GM19395 (cell line): ENCODE results near the gene PTPRQ.

Experiments used
- ATAC-seq: cut with Tn5 transposase; IDR thresholded peaks from one replicate; pipeline ENCODE4 v1.9.1; 2021; ENCODE audit warnings: mild to moderate bottlenecking, moderate library complexity; ENCODE audit not compliant: unreplicated experiment

The PTPRQ gene

DNA sequence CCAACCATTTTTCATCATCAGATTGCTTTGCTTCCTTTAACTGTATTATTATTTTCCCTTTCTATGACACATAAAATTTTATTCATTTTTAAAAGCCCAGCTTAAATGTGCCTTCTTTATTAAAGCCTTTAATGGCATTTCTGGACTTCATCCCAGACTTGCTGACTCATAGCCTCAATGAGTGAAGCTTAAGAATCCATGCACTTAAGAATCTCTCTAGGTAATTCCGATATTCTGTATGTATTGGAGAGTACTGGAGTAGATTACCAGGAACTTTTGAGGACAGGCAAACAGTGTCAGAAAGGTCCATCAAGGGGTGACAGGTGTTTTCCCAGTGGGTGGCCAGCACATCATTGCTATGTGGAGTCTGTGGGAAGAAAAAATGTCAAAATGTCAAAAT lies 107.9 kb downstream of the PTPRQ start:
- no peak for ATAC-seq

DNA sequence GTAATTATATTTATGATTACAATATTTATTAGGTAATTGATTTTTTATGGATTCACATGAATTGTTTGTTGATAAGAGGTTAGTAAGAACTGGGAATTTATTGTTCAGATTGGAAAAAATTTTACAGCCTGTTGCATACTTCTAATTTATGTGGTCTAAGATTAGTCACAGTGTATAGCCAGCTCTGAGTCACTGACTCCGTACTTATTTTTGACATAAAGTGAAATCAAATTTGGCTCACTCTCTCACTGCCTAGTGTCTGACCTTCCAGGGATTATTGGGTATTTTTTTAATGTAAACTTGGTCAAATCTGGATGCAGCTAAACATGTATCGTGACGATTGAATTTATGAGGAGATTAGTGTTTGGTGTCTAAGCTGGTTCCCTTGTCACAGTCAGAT lies 109.3 kb downstream of the PTPRQ start:
- no peak for ATAC-seq

DNA sequence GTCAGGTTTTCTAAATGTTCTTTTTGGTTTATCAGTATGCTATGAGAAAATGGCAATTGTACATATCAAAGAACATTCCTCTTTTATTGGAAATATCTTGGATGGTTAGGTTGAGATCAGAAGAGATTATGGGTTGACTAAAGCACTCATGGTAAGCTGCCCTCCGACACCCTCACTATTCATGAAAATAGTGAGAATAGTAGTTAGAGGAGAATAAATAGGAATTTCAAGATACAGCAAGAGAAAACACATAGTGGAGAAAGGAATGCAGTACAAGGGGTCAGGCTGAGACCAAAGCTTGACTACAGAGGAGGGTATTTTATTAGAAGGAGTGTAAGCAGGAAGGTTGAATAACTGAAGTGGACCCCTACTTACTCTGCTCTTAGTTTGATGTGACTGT lies 112.5 kb downstream of the PTPRQ start:
- no peak for ATAC-seq

DNA sequence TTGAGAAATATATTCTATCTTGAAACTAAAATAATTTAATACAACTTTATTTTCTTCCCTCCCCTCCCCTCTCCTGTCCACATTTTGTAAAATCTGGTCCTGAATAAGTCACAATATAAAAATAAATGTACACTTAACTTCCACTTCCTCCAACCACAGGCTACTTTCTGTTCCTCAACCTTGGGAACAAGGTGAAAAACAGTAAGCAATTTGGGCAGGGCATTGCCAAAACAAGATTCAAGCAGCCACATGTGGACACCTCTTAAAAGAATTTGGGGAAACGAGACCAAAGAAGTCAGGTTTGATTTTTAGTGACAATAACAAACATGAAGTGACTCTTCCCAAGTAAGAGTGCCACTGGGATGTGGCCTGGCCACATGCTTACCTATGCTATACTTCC lies 115.7 kb downstream of the PTPRQ start:
- ATAC-seq = no peak

DNA sequence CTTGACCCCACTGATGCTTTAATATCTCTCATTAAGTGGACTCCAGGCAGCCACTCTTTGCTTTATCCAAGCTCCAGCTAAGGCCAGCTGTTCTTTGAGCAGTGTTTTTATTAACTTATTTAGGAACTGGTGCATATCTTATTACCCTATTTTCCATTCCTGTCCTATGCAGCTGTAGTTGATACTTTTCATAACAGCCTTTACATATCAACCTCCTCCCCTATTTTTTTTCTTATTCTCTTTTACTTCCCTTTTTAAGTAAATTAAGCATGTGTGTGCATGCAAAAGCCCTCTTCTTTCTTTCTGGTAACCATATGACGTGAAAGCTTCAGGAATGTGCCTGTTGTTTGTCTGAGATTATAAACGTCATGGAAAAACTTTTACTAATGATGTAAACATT lies 121.2 kb downstream of the PTPRQ start:
- no peak for ATAC-seq

DNA sequence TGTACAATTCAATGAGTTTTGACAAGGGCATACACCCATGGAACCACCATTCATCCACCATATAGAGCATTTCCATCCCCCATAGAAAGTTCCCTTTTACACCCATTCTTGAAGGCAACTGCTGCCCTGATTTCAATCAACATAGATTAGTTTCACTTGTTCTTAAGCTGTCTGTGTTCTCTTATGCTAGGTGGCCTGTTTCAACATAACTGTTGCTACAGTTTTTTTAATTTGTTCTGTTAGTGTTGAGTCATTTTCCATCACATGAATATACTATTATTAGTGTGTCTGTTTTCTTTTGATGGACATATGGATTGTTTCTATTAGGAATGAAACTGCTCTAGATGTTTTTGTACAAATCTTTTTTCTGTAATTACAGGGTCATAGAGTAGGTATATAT lies 123.4 kb downstream of the PTPRQ start:
- no peak for ATAC-seq

DNA sequence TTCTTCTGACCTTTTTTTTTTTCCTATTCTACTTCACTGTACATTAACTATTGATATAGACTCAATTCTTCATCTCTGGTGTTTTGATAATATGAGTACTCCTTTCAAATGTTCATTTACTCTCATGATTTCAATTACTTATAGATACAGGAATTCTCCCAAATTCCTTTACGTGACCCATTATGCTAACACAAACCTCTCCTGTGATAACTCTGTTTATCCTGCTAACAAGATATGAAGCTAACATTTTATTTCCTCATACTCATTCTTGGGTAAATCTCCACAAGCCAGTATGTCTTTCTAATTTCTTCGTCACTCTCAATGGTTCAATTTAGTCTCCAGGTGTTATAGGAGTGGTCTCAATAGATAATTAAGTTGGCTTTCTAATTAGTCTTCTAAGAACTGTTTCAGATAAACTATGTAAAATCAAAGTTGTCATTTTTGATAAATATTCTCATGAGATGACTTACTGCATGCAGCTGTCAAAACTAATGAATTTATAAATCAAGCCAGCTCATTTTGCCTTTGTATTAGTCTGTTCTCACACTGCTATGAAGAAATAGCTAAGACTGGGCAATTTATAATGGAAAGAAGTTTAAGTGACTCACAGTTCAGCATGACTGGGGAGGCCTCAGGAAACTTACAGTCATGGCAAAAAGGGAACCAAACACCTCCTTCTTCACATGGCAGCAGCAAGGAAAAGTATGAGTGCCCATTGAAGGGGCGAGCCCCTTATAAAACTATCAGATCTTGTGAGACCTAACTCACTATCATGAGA lies 132.8 kb downstream of the PTPRQ start:
- ATAC-seq = no peak

DNA sequence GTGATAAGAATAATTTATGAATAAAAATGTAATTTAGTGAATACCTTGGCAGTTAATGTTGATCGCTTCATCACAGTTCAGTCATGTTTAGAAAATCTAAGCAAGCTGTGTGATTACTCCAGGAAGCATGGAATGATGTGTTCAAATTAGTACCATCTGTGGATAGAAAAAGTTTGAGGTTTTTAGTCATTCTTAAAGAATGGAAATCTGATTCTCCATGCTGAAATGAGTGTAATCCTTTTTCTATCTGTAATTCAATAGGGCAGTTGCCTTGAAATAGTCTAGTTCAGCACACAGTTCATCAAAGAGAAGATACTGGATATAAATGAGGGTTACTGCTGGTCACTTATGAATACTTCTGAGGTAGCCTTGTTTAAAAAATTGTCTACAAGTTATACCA lies 136.2 kb downstream of the PTPRQ start:
- ATAC-seq = no peak

DNA sequence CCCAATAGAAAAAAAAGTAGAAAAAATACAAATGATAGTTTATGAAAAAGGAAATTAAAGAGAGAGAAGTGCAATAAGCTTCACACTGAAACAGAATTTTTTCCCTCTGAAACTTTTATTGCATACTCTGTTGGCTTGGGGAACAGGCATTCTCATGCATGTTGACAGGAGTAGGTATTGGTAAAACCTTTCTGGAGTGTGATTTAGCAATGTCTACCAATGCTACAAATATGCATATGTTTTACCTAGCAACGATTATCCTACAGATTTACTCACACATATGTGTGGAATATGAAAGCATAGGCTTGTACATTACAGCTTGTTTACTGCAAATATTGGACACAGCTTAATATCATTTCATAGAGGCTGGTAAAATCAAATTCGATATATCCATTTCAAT lies 137.7 kb downstream of the PTPRQ start:
- ATAC-seq = no peak

DNA sequence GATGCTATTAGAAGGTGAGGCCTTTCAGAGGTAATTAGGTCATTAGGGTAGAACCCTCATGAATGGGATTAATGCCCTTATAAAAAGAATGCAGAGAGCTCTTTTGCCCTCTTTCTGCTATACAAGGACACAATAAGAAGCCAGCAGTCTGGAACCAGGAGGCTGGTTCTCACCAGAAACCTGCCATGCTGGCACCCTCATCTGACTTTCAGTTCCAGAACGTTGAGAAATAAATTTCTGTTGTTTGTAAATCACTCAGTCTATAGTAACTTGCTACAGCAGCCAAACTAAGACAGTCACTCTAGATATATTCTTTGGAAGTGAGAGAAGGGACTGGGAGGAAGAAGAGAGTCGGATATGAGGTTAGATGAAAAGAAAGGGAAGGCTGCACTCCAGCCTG lies 138.4 kb downstream of the PTPRQ start:
- ATAC-seq = no peak

DNA sequence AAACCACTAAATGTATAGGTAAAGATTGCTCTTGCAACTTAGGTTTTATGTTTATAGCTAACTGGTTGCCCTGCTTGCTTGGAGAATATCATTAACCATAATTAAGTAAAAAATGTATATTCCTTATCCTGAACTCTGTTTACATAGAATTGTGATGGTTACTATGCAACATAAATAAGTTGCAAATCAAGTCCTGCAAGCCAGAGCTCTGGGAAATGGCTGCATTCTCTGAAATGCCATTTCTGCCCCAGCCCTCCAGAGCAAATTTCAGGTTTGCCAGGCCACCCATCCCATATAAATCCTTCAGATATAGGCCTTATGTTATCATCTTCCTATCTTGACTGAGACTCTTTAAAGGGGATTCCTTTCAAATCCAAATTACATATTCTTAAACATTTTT lies 145.0 kb downstream of the PTPRQ start:
- ATAC-seq = no peak

DNA sequence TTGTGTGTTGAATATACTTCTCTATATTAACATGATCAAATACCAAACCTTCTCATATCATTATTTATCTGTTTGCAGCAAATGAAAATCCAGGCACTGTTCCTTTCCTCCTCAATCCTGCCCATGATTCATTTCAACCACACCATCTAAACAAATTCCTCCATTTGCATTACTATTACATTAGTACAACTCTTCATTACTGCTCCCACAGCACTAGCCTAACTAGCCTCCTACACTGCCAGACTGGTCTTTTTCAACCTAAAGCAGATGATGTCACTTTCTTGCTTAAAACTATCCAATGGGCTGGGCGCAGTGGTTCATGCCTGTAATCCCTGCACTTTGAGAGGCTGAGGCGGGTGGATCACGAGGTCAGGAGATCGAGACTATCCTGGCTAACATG lies 146.1 kb downstream of the PTPRQ start:
- no peak for ATAC-seq

DNA sequence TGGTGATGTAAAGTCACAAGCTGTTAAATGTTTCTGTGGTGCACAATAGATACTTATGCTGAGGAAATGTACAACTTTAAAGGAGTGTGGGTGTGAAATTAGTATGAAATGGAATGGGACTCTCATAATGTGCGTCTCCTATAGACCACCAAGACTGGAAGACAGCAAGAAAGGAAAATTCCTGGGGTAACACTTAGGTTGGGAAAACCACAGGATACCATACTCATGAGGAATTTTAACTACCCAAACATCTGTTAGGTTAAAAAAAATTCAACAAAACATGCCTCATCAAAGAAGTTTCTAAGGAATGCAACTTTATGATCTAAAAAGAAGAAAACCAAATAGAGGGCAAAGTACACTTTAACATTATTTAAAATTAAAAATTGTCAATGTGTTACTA lies 149.7 kb downstream of the PTPRQ start:
- ATAC-seq = no peak

DNA sequence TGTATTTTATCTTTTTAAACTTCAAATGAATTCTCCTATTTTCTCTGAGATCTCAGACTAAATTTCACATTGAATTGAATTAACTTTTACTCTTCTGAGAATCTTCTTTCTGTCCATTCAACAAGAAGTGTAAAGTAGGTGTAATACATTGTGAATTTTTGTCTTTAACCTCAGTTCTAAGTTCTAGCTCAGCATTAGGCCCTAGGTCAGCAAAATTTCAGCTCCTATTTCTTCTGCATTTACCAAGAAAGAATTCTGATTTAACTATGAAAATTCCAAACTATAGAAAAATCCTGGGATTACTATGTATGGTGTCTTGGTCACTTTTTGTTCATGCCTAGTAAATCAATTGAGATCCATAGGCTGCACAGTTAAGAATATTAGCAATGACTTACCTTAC lies 152.5 kb downstream of the PTPRQ start:
- no peak for ATAC-seq

DNA sequence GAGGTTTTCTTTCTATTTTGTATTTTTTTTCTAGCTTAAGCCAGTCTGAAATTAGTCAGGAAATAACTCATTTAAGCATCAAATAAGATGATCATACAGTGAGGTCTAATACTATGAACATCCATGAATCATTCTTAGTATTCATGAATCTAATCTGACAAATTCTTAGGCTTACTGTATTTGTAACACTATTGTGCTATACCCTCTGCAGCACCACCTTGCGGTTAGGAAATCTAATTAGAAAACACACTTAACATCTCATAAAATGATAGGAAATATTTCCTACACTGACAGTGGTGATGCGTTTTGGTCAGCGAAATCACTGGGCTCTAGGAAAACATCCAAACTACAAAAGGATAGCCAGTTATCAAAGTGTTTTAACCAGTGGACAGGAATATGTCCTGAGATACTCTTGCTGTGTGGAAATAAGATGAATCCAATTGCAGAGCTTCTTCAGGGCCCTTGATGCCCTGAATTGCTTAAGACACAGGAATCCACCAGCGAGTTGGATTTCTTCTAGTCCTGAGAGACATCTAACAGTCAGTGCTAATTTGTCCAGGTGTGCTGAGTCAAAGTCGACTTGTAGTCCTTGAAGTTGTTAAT lies 154.1 kb downstream of the PTPRQ start:
- no peak for ATAC-seq

DNA sequence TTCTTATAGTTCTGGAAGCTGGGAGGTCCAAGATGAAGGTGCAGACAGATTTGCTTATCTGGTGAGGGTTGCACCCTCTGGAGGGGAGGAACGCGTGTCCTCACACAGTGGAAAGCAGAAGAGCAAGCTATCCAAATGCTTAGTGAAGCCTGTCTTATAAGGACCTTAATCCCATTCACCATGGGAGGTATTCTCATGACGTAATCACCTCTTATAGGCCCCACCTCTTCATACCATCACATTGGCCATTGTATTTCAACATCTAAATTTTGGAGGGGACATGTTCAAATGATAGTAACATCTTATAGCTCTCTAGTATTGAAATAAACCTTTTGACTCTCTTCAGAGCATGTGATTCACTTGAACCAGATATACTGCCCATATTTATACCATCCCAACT lies 158.4 kb downstream of the PTPRQ start:
- no peak for ATAC-seq

DNA sequence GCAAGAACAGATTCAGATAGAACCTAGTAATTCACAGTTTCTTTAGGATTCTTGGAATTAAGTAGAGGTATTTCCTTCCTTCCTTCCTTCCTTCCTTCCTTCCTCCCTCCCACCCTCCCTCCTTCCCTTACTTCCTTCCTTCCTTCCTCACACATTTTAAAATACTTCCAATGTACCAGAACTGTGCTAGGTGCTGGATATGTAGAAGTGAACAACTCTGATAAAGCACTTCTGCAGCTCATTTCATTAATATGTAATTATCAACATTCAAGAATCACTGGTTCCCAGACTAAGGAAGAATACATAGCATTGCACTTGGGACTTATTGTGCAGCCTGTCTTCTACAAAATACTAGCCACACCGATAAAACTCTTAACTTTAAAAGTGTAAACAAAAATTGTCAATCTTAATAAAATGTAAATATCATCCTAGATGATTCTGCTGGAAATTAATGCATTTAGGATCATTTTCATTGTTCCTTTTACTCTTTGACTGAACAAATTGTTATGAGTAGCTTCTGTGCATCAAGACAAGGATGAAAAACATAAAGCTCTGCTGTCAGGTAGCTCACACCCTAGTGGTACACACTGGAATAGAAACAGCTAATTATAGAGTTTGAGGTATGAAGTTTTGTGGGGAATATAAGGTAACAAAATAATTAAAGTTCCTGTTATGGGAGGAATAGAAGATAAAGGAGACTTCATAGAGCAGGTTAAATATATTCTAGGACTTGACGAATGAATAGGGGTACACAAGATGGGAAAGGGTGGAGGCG lies 163.5 kb downstream of the PTPRQ start:
- ATAC-seq = no peak

DNA sequence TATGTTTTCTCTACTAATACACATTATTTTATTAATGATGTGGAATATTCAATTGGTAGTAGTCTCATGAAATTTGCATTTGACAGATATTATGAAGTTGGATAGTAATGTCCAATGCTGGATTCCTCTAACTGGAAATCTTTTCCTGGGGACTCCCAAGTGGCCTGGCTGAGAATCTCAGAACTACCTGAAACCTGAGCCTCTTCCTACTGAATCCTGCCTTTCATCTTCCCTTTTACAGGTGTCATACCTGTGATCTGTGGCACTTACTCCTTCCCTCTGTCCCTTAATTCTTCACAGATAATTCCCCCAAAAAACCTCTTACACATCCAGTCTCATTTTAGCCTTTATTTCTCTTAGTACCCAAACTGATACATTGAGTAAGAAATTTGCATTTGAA lies 173.7 kb downstream of the PTPRQ start:
- no peak for ATAC-seq

DNA sequence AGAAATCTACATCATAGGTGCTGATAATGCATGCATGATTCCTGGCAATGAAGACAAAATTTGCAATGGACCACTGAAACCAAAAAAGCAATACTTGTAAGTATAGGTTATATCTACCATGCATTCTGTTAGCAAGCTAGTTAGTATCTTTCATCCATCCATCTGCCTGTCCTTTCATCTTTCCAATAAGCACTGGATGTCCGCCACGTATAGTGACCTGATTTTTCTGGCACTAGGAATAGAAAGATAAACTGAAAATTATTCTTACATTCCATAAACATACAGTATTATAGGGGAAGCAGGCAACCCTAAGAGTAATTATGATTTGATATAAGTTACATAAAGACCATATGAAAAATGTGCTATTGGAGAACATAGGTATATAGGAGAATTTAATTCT lies 176.2 kb downstream of the PTPRQ start:
- no peak for ATAC-seq

DNA sequence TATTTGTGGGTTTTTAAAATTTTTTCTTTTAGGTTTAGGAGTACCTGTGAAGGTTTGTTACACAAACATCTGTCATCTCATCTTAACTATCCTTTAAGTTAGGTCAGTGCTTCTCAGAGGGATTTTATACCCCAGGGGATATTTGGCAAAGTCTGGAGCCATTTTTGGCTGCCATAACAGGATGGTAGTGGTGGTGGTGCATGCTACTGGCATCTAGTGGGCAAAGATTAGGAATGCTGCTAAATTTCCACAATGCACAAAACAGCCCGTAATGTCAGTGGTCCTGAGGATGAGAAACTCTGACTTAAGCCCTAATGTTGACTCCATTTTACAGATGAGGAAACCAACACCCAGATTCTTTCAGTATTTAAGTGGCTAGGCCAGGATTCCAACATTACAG lies 178.2 kb downstream of the PTPRQ start:
- no peak for ATAC-seq

DNA sequence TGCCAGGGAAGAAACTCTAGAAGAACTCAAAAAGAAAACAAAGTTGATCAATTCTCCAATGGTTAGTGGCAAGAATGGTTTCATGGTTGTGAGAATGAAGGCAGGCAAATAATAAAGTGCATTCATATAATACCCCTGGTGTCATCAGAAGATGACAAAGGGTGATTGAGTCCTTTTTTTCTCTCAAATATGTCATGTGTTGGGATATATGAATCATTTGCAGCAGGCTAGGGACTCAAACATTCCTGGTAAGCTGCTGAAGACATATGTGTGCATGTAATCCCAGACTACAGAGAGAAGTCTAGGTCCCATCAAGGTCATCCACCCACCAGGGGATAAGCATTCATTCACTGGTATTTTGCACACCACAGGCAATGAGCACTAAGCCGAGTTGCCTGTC lies 181.0 kb downstream of the PTPRQ start:
- no peak for ATAC-seq

DNA sequence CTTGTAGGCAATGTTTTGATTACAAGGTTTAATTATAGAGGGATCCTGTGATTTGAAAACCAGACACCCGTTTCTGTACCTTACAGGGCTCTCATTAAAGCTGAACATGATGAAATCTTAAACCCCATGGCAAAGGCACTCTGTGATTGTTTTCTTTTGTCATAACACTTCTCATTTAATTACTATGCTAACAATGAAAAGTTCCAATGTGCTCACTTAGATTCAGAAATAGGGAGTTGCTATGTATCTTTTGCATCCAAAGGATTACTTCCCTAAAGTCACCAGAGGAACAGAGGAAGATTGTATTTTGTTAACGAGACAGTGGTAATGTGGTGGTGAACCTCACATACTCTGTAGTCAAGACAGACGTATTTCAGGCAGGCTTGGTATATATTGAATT lies 181.9 kb downstream of the PTPRQ start:
- ATAC-seq = no peak
